Vagina (tissue), 2 donors: ENCODE measurements around the gene PSMA8. TPM values are rescaled to one million over a fixed set of nuclear protein-coding genes. Genes with fewer than 3 reads are reported as not detected.

Experiments used
- DNase-seq, 2 donors: peaks; one replicate each; pipeline ENCODE4 v3.0.0-alpha.2; 2017; ENCODE audit errors: extremely low spot score in 2 of 2
- H3K27ac ChIP-seq: fragments of 200-600 bp; sonication (generic); one replicate; pipeline ENCODE4 v1.5.1; 2019
- H3K27me3 ChIP-seq: fragments of 200-600 bp; sonication (generic); one replicate; pipeline ENCODE4 v1.5.1; 2019
- H3K36me3 ChIP-seq, 2 donors: fragments of 200-600 bp; sonication (generic); one replicate each; pipeline ENCODE4 v1.5.1; 2017 to 2019
- H3K4me1 ChIP-seq: fragments of 200-600 bp; sonication (generic); one replicate; pipeline ENCODE4 v1.5.1; 2019
- H3K4me3 ChIP-seq, 2 donors: fragments of 200-600 bp; sonication (generic); 1 replicate in 1 of 2; 2 replicates in 1 of 2; pipeline ENCODE4 v1.5.1; 2016 to 2019
- H3K9me3 ChIP-seq: fragments of 200-600 bp; sonication (generic); one replicate; pipeline ENCODE4 v1.5.1; 2019
- CTCF ChIP-seq, 3 experiments: fragments of 450-650 bp in 2 of 3; fragments of 200-600 bp in 1 of 3; sonication (generic) in 1 of 3; IDR thresholded peaks; one replicate each; pipeline ENCODE4 v1.5.1; 2017 to 2019; ENCODE audit warnings: antibody characterized with exemption in 3 of 3, mild to moderate bottlenecking in 2 of 3, moderate library complexity in 2 of 3
- POLR2A ChIP-seq, 2 donors: fragments of 450-650 bp; IDR thresholded peaks; one replicate each; pipeline ENCODE4 v1.6.1; 2017; ENCODE audit warnings: antibody characterized with exemption in 2 of 2, mild to moderate bottlenecking in 2 of 2, moderate library complexity in 2 of 2
- POLR2AphosphoS5 ChIP-seq, 2 donors: sonication (generic); formaldehyde crosslinking; IDR thresholded peaks; one replicate each; pipeline ENCODE4 v1.9.0; 2017; ENCODE audit warnings: antibody characterized with exemption in 2 of 2, mild to moderate bottlenecking in 2 of 2, low read depth in 1 of 2; ENCODE audit not compliant: insufficient read depth in 1 of 2
- intact Hi-C: fragments of 100-400 bp; cut with DNase I; formaldehyde crosslinking; loops from one replicate; pipeline ENCODE4 v1.15.1; 2023
- total RNA-seq: library from RNA; depleted of rRNA; stranded (reverse); fragments of >200 nt; gene quantifications from one replicate; pipeline ENCODE4 v1.2.3, GENCODE V29; 2016

The PSMA8 gene
- total RNA-seq, result not detected

- no peak within 1 kb of the TSS for H3K27ac ChIP-seq
- TF ChIP-seq CTCF (IDR thresholded peaks at IDR 0.05), result no peak
- no peak for TF ChIP-seq POLR2AphosphoS5 (IDR thresholded peaks at IDR 0.05; ENCODE audit: insufficient read depth in 1 of 2, low read depth in 1 of 2)
- no peak for TF ChIP-seq POLR2A (IDR thresholded peaks at IDR 0.05)
- H3K4me1 ChIP-seq, result no peaks in the 10 kb centered on the region
- no peaks in the 10 kb centered on the region for H3K36me3 ChIP-seq
- H3K27me3 ChIP-seq, result no peaks in the 10 kb centered on the region
- H3K9me3 ChIP-seq, result no peaks in the 10 kb centered on the region
- no peak for DNase-seq
- no peak within 1 kb of the TSS for H3K4me3 ChIP-seq
- intact Hi-C loops, result no loop called here
These were observed at the start of gene PSMA8 for GRCh38 chr18:26133652-26134051. Gene PSMA8, plus strand, starts transcription at chr18:26133869. Its CDS starts 97 bp downstream, at chr18:26133966.

GRCh38 chr18:26085056-26085455 lies 48.6 kb upstream of the PSMA8 start:
- no peak for TF ChIP-seq POLR2AphosphoS5 (IDR thresholded peaks at IDR 0.05; ENCODE audit: insufficient read depth in 1 of 2, low read depth in 1 of 2)
- TF ChIP-seq CTCF (IDR thresholded peaks at IDR 0.05), result no peak
- no peak for TF ChIP-seq POLR2A (IDR thresholded peaks at IDR 0.05)

GRCh38 chr18:26086959-26087358 lies 46.7 kb upstream of the PSMA8 start:
- no peak overlapping the region for H3K27ac ChIP-seq
- H3K27me3 ChIP-seq, result no peaks in the 10 kb centered on the region
- H3K36me3 ChIP-seq, result peaks cover 0 to 28% of the 10 kb centered on the region in 2 donors
- no peak for TF ChIP-seq POLR2A (IDR thresholded peaks at IDR 0.05)
- TF ChIP-seq POLR2AphosphoS5 (IDR thresholded peaks at IDR 0.05; ENCODE audit: insufficient read depth in 1 of 2, low read depth in 1 of 2), result no peak
- TF ChIP-seq CTCF (IDR thresholded peaks at IDR 0.05), result no peak
- no peaks in the 10 kb centered on the region for H3K9me3 ChIP-seq
- H3K4me1 ChIP-seq, result peaks cover 27% of the 10 kb centered on the region
- DNase-seq, result no peak
- intact Hi-C loops, result no loop called here
- H3K4me3 ChIP-seq, result no peak overlapping the region

More at GRCh38 chr18:26085056-26085455, 48.6 kb upstream of the PSMA8 start:
- intact Hi-C loops, result no loop called here
- Histone ChIP-seq H3K4me3 (no peak overlapping the region), H3K27ac (no peak overlapping the region), H3K9me3 (no peaks in the 10 kb centered on the region), H3K27me3 (no peaks in the 10 kb centered on the region), H3K4me1 (peaks cover 23% of the 10 kb centered on the region), H3K36me3 (peaks cover 0 to 33% of the 10 kb centered on the region in 2 donors)
- no peak for DNase-seq

GRCh38 chr18:26088487-26088886 lies 45.2 kb upstream of the PSMA8 start:
- Histone ChIP-seq H3K36me3 (peaks cover 0 to 19% of the 10 kb centered on the region in 2 donors), H3K4me3 (peak overlapping the region in 1 of 2 donors; percentile 88), H3K27ac (no peak overlapping the region), H3K27me3 (no peaks in the 10 kb centered on the region), H3K9me3 (no peaks in the 10 kb centered on the region), H3K4me1 (peaks cover 27% of the 10 kb centered on the region)
- intact Hi-C loops, result no loop called here
- TF ChIP-seq CTCF (IDR thresholded peaks at IDR 0.05) (no peak), POLR2AphosphoS5 (IDR thresholded peaks at IDR 0.05; ENCODE audit: insufficient read depth in 1 of 2, low read depth in 1 of 2) (no peak), POLR2A (IDR thresholded peaks at IDR 0.05) (no peak)
- DNase-seq, result no peak

- no peak for DNase-seq
- TF ChIP-seq CTCF (IDR thresholded peaks at IDR 0.05), result no peak
- TF ChIP-seq POLR2AphosphoS5 (IDR thresholded peaks at IDR 0.05; ENCODE audit: insufficient read depth in 1 of 2, low read depth in 1 of 2), result no peak
- TF ChIP-seq POLR2A (IDR thresholded peaks at IDR 0.05), result no peak
- Histone ChIP-seq H3K36me3 (peaks cover 0 to 12% of the 10 kb centered on the region in 2 donors), H3K9me3 (no peaks in the 10 kb centered on the region), H3K27ac (peak overlapping the region; percentile 85), H3K4me1 (peaks cover 27% of the 10 kb centered on the region), H3K4me3 (peak overlapping the region; percentile 86 to 88), H3K27me3 (no peaks in the 10 kb centered on the region)
- intact Hi-C loops, result no loop called here
These were observed 44.2 kb upstream of the PSMA8 start for GRCh38 chr18:26089293-26090129.
